Smooth muscle cell (in vitro differentiated cells): ENCODE measurements around the gene SPATA21. TPM values are rescaled to one million over a fixed set of nuclear protein-coding genes. Genes with fewer than 3 reads are reported as not detected.

ENCODE experiments used
- DNase-seq: peaks from one replicate; lab custom pipeline; 2025; ENCODE audit not compliant: unreplicated experiment; lab: John Stamatoyannopoulos, UW
- H2AFZ ChIP-seq: fragments of 200-600 bp; sonication (generic); 2 replicates; pipeline ENCODE4 v1.6.0; 2016; ENCODE audit warnings: antibody characterized with exemption, low read depth, mild to moderate bottlenecking
- H3F3A ChIP-seq: fragments of 200-600 bp; sonication (generic); 2 replicates; pipeline ENCODE4 v1.6.0; 2017; ENCODE audit warnings: antibody characterized with exemption, low read depth
- H3K27ac ChIP-seq: fragments of 200-600 bp; sonication (generic); 2 replicates; pipeline ENCODE4 v1.5.1; 2016; ENCODE audit warnings: low read depth, mild to moderate bottlenecking
- H3K27me3 ChIP-seq: fragments of 200-600 bp; sonication (generic); 2 replicates; pipeline ENCODE4 v1.6.1; 2016; ENCODE audit warnings: low read depth, mild to moderate bottlenecking
- H3K36me3 ChIP-seq: fragments of 200-600 bp; sonication (generic); 2 replicates; pipeline ENCODE4 v1.5.1; 2016; ENCODE audit warnings: low read depth
- H3K4me1 ChIP-seq: fragments of 200-600 bp; sonication (generic); 2 replicates; pipeline ENCODE4 v1.5.1; 2016; ENCODE audit warnings: low read depth
- H3K4me2 ChIP-seq: fragments of 200-600 bp; sonication (generic); 2 replicates; pipeline ENCODE4 v1.6.0; 2016; ENCODE audit warnings: mild to moderate bottlenecking
- H3K4me3 ChIP-seq: fragments of 200-600 bp; sonication (generic); 2 replicates; pipeline ENCODE4 v1.5.1; 2016; ENCODE audit warnings: mild to moderate bottlenecking
- H3K79me2 ChIP-seq: fragments of 200-600 bp; sonication (generic); 2 replicates; pipeline ENCODE4 v1.6.0; 2016; ENCODE audit warnings: low read depth, mild to moderate bottlenecking
- H3K9ac ChIP-seq: fragments of 200-600 bp; sonication (generic); 2 replicates; pipeline ENCODE4 v1.6.0; 2016; ENCODE audit warnings: low read depth
- H3K9me3 ChIP-seq: fragments of 200-600 bp; sonication (generic); replicated peaks from 2 replicates; pipeline ENCODE4 v1.5.1; 2016; ENCODE audit warnings: low read depth
- H4K20me1 ChIP-seq: fragments of 200-600 bp; sonication (generic); 2 replicates; pipeline ENCODE4 v1.6.0; 2016; ENCODE audit warnings: low read depth
- CTCF ChIP-seq: fragments of 200-600 bp; sonication (generic); IDR thresholded peaks from 2 replicates; pipeline ENCODE4 v1.5.1; 2017; ENCODE audit warnings: borderline replicate concordance, mild to moderate bottlenecking, antibody characterized with exemption; ENCODE audit not compliant: insufficient read depth, poor library complexity, severe bottlenecking
- WGBS: methylation state at CpG from one replicate; pipeline ENCODE4 v1.1.7; 2016; ENCODE audit warnings: low lambda C conversion rate; 5-methylcytosine and 5-hydroxymethylcytosine counted together
- polyA plus RNA-seq: library from polyadenylated mRNA; unstranded; fragments of >200 nt; fragmentation: Nextera tagmentation; extraction: Ambion mirVana; gene quantifications from 2 replicates; pipeline ENCODE4 v1.2.1, GENCODE V29; 2016
- total RNA-seq: library from RNA; depleted of rRNA; stranded (reverse); fragments of >200 nt; gene quantifications from 2 replicates; pipeline ENCODE4 v1.2.3, GENCODE V29; 2014

SPATA21 gene
- total and polyA plus RNA-seq, 2 experiments from 2014 or later = not detected

DNA sequence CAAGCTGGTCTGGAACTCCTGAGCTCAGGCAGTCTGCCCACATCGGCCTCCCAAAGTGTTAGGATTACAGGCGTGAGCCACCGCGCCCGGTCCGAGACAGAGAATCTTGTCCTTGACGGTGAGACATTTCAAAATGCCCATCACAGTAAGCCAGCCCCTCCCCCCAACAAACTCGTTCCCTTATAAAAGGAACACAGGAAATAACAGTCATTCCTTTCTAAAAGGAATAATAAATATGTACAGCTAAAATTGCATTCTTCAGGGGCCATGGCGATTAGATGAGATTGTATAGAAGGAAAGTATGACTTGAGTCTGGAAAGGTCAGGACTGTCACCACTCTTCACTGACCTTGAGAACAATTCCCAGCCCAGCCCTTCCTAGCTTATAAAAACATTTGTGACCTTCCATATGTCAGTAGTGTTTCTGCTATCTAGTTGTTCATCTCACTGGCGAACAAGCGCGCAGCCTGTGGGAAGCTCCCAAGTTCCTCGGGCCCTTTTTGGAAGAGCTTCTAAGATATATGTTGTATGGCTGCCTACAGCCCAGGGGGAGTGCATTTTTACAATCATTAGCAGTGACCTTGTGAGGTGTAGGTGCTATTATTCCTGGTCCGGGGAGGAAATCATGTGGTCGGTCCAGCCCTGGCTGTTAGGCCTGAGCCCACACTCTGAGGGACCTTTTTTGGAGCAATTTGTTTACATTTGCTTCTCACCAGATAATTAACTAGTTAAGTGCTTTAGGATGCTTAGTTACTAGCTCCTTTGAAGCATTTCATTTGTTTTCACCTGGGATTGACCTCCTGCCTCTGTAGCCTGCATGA lies 61.5 kb downstream of the SPATA21 start:
- Histone ChIP-seq H3K4me3 (no peak overlapping the region), H3K4me1 (peaks cover 12% of the 10 kb centered on the region), H2AFZ (no peak overlapping the region), H3K79me2 (peaks cover 100% of the 10 kb centered on the region), H3K4me2 (peak overlapping the region; percentile 70), H3K27ac (peak overlapping the region; percentile 53), H3K27me3 (no peaks in the 10 kb centered on the region), H3F3A (peaks cover 11% of the 10 kb centered on the region), H3K36me3 (no peaks in the 10 kb centered on the region), H3K9me3 (no peaks in the 10 kb centered on the region), H4K20me1 (peaks cover 100% of the 10 kb centered on the region), H3K9ac (no peak overlapping the region)
- no peak for TF ChIP-seq CTCF
- WGBS = 38% methylated on average over 15 of the region's 15 CpGs
- DNase-seq = no peak

GRCh38 chr1:16374266-16374665 lies 63.0 kb downstream of the SPATA21 start:
- Histone ChIP-seq H4K20me1 (peaks cover 100% of the 10 kb centered on the region), H3K27me3 (no peaks in the 10 kb centered on the region), H3K36me3 (no peaks in the 10 kb centered on the region), H3K4me3 (no peak overlapping the region), H3K4me2 (no peak overlapping the region), H3K27ac (peak overlapping the region; percentile 53), H2AFZ (no peak overlapping the region), H3K9ac (no peak overlapping the region), H3K79me2 (peaks cover 100% of the 10 kb centered on the region), H3K9me3 (no peaks in the 10 kb centered on the region), H3K4me1 (peaks cover 12% of the 10 kb centered on the region), H3F3A (peaks cover 11% of the 10 kb centered on the region)
- DNase-seq = no peak
- no peak for TF ChIP-seq CTCF
- WGBS = 65% methylated on average over 3 of the region's 3 CpGs

DNA sequence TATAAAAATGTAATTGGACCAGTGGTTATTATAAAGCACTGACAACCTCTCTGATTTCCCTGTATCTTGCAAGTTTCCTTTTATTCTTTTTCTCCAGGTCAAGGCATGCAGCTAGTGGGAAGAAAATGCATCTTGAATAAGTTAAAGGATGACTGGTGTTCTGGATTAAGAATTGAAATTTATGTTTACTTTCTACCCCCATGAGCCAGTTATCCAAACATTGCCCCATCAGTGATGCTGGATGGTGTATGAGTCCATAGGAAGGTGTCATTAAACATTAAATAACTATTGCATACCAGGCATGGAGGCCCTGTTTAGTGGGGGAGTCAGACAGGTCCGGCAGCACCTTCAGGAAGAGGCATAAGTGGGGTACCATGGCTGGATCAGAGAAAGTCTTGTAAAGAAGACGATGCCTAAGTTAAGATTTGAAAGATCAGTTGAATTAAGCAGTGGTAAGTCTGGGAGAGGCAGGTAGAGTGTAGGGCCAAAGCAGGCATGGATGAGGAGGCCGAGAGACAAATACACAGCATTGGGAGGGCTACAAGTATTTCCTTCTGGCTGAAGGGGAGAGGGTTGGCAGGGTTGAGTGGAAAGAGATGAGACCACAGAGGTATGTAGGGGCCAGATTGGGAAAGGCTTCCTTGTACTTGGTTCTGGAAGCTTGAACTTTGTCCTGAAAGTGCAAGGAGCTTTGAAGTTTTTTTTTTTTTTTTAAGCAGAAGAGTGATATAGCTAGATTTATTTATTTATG lies 64.5 kb downstream of the SPATA21 start:
- no peak overlapping the region for H3K4me3 ChIP-seq
- no peak for DNase-seq
- TF ChIP-seq CTCF = no peak

More for the DNA sequence above, 64.5 kb downstream of the SPATA21 start:
- Histone ChIP-seq H3K27ac (no peak overlapping the region), H3K27me3 (no peaks in the 10 kb centered on the region), H3F3A (peaks cover 11% of the 10 kb centered on the region), H4K20me1 (peaks cover 100% of the 10 kb centered on the region), H3K36me3 (no peaks in the 10 kb centered on the region), H3K9me3 (no peaks in the 10 kb centered on the region), H3K9ac (no peak overlapping the region), H3K79me2 (peaks cover 100% of the 10 kb centered on the region), H2AFZ (no peak overlapping the region), H3K4me1 (peaks cover 22% of the 10 kb centered on the region), H3K4me2 (no peak overlapping the region)
- 97% methylated on average over 3 of the region's 3 CpGs for WGBS
